Stimulated activated CD4-positive, alpha-beta T cell treated with anti-CD3 and anti-CD28 coated beads, Interleukin-2, amount 100 ng/mL, for 4 hours (primary cell): ENCODE data around the gene CHD5.

Experiments used
- DNase-seq: peaks from one replicate; pipeline ENCODE4 v3.0.0-alpha.2; 2020; ENCODE audit warnings: low read depth

The CHD5 gene

DNA sequence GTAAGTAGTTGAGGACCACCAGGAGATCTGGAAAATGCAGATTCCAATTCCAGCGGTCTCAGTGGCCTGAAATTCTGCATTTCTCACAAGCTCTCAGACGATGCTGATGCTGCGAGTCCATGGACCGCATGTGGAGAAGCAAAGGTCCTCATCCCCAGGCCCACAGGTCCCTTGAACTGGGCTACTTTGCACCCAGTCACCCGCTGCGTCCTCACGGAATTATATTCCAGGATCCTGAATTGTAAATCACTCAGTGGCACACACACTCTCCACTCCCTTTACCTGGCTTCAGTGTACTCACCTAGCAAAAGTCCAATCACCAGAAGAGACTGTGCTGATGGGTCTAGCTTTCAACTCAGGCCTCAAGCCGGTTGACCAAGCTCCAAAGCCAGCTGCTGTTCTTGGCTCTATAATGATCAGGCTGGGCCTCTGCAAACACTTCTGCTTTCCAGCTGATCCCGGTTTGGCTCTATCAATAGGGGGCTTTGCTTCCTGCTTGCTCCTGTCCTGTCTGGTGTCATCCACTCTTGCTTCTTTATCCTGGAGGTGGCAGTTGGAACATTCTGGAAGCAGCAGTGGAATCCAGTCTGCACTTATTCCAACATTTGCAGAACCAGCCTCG is 20.2 kb upstream of the CHD5 start:
- no peak for DNase-seq

DNA sequence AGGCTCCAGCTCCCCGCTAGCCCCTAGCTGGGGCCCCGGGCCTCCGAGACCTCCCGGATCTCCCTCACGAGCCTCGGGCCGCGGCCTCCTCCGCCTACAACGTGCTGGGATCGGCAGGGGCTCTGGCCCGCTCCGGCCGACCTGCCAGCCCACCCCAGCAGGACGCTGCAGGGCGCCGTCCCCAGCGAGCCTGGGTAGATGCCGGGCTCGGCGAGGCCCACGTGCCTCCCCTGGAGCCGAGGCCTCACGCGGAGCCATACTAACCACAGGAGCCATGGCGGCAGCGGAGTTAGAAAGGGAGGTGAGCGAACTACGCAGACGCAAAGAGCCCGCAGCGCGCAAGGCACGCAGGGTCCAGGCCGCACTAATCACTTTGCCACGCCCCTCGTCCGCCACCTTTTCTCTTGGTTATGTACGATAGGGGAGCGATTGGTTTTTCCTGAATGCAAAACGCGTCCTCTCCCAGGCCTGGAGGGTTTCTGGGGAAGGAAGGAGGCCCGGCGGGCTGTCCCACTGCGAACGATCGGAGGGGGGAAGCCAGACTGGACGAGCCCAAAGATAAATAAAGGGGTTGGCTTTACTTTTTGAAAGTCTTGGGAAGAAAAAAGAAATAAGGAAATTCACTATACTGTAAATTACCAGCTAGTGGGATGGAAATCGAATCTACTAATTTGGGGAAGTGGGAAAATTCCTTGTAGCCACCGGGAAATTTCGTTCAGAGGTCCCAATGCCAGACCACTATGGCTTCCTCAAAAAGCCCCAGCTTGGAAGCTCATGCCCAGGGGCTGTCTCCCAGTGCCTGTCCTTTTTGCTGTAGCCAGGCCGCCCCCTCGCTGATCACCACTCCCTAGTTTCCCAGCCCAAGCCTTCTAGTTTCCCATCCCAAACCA is 19.4 kb upstream of the CHD5 start, which contains the start of gene RPL22:
TSS of gene RPL22 (minus strand) at position 298 of the 890 bp plus-strand sequence. CDS start at position 276, 22 bp downstream.
- DNase-seq: peak; percentile 95

DNA sequence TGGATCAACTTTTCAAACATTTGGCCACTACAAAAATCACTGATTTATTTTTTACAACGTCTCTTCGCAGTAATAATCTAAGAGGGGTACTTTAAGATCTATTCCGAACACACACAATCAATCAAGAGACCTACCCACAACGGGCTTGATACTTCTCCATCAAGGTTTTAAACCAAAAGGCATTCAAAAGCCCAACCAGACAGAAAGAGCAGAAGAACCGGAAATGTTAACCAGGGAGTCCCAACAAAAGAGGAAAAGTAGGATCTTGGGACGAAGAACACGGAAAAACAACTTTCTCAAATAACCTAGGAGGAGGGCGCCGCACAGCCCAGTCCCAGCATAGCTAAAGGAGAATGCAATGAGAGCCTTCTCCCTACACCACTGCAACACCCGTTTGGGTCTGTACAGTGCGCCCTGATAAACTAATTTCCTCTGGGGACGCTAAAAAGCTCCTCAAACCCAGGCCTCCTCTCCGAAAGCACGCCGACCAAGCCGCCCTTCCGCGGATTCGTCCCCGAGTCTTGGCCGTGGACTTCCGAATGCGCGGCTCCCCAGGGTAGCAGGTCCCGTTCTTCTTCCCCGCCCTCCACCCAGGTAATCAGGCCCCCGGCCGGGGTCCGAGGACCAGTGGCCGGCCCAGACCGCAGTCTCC is 18.7 kb upstream of the CHD5 start:
- no peak for DNase-seq

DNA sequence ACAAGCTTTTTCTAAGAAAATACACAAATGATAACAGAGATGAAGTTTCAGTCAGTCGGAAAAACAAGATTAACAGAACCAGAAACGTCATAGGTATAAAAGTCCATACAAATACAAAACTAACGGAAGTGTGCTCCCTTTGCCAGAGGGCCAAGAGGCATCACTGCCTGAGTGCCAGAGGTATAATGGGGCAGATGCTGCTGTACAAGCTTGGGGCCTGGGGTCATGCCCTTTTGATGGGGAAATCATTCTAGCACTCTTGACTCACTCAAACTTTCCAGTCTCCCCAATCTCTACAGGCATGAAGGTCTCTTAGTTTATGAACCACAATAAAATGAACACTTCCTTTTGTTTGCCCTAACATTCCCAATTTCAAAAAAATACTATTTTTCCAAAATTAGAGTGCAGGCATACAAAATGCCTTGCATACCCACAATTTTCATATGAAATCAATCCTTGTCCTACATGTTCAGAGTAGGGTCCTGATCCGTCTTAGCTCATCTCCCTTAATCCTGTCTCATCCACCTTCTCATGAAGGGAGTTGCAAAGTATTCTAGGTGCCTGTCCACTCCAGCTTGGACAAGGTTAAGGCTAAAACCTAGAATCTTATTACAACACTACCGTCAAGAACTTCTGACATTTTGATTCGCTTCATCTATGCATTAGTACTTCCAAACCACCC is 17.8 kb upstream of the CHD5 start:
- no peak for DNase-seq

DNA sequence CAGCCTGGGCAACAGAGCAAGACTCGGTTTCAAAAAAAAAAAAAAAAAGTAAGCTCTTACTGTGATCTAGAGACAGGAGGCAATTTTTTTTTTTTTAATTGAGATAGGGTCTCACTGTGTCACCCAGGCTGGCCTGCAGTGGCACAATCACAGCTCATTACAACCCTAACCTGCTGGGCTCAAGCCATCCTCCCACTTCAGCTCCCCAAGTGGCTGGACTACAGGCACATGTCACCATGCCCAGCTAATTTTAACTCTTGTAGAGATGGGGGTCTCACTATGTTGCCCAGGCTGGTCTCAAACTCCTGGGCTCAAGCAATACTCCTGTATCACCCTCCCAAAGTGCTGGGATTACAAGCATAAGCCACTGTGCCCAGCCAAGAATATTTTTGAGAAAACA is 11.8 kb upstream of the CHD5 start:
- no peak for DNase-seq

DNA sequence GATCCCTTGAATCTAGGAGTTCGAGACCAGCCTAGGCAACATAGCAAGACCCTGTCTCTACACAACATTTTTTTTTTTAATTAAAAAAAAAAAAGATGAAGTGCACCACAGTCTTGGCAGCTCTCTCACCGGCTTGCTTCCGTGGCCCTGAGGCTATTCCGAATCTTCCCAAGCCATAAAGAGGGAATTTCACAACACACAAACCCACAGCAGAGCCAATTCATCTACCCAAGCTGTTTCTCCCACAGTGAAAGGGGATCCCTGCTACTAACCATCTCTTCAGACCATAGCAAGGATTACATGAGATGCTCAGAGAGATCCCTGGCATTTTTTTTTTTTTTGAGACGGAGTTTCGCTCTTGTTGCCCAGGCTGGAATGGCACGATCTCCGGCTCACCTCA is 8.3 kb upstream of the CHD5 start:
- DNase-seq: no peak

DNA sequence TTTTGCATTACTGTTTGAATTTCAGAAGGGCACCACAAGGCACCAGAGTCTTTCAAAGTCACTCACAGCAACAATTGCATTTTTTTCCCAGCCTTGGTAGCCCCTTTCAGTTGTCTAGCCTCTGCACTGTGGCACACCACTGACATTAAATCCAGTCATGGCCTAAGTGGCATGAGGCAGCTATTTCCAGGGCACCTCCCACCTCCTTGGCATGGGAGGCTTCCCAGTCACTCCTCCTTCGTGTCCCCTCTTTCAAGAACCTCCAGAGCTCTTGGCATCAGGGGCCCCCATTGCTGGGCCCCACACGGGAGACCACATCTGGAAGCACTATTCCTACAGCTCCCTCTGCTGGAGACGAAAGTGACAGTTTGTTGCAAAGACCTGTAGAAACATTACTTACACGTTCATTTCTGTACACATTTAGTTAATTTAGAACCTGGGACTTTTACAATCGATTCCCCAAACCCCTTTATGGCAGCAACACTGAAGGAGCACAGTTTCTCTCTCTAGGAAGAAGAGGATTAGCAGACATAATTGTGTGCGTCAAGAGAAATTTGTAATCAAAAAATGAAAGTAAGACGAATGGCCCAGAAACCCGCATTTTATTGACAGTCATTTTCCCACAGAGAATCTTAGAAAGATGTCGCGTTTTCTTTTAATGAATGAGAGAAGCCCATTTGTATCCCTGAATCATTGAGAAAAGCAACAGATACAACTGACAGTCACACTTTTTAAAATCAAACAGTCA is 5.7 kb upstream of the CHD5 start:
- no peak for DNase-seq

DNA sequence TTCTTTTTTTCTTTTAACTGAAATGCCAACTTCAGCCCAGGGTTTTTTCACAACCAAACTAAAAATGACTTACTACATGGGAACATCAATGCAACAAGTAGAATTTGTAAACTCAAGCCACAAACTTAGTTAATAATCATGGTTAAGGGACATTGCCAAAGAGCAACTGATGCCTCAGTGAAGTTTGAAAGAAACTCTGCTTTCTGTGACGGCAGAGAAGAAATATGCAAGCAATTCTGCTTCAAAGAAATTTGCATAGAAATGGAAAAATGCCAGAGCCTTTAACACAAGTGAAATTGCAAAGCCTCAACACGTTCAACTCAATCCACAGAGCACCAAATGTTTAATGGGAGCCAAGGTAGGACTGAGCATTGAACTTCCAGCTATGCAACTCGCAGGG is 5.0 kb upstream of the CHD5 start:
- DNase-seq: no peak

DNA sequence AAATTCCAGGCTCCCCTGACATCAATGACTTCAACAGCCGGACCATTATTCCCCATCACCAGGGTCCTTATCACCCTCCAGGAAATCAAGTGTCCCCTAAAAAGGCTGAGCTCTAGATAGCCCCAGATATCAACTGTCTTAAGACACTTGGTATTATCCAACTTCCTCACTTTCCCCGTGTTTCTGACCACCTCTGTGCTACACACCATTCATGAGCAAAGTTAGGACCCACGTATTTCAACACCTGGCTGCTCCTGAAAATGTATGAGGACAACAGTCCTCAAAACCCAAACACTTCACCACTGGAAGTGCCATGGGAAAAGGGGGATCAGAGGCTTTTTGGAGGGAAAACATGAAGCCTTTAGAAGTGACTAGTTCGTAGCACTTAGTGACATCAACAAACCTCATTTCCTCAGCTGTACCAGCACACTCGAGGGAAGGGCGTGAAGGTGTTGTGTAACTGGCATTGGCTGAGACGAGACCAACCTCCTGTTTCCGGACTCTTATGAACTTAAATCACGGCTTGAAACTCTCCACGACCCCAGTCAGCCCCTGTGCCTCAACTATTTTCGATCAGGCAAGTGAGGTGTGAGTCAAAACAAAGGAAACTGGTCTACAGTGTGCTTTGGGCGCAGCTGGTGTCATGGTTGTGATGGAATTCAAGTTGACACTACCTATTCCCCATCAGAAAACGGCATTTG is 4.1 kb upstream of the CHD5 start:
- no peak for DNase-seq

DNA sequence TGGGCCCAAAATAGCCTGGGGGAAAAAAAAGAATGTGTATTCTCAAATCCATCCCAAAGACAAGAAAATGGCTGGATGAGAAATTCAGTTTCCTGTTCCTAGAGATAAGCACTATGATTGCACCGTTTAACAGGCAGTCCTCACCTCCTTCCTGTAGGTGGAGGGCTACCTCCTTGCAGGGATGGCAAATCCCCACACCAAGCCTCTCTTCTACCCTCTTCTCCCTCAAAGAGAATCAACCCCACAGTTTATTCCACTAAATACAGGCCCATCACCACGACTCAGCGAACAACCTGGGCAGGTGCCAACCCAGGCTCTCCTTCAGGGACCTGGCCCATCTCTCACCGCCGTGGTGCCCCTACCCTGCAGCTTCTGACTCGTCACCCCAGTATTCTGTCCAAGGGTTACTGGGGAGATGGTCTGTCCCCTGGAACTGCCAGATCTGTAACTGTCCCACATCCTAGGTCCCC is 3.4 kb upstream of the CHD5 start:
- DNase-seq: no peak

DNA sequence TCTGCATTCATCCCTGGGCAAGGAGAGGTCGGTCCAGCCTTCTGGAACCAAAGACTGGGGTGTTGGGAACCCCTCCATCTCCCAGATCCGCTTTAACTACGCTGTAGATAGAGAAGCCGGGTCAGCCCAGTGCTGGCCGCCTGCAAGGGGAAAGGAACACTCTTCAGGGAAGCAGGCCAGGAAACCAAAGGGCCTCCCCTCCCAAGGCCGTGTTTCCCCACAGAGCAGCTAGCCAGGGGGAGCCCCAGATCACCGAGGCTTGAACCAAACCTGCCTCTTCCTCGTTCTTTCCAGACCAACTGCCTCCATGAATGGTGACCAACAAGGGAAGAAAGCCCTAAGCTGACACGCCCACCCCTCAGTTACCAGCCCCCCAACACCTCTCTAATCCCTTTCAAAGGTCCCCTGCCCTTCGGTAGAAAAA is 1.2 kb upstream of the CHD5 start:
- DNase-seq: no peak

DNA sequence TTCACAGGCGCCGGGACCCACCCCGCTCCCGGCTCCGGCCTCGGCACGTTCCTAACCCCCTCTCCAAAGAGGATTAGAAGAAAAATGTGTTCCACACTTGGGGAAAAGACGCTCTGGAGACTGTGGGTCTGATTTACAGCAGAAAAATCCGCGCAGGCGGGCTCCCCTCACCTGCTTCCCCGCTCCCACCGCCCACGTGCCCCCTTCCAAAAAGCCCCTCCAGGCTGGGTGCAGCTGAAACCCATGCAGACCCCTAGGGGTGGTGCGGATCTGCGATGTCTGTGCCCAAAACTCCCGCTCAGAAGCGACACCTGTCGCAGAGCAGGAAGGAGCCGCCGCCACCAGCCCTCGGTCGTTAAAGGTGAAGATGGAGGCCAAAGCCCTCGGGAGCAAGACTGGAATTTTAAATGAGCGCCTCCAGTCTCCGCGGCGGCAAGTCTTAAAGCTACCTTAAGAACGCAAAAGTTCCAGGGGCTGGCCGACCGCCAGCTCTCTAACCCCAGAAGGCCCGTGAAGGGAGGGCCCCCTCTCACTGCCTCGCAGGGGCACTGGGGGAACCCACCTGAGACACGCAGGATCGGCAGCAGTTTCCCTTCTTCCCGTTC is 688 bp upstream of the CHD5 start:
- no peak for DNase-seq

DNA sequence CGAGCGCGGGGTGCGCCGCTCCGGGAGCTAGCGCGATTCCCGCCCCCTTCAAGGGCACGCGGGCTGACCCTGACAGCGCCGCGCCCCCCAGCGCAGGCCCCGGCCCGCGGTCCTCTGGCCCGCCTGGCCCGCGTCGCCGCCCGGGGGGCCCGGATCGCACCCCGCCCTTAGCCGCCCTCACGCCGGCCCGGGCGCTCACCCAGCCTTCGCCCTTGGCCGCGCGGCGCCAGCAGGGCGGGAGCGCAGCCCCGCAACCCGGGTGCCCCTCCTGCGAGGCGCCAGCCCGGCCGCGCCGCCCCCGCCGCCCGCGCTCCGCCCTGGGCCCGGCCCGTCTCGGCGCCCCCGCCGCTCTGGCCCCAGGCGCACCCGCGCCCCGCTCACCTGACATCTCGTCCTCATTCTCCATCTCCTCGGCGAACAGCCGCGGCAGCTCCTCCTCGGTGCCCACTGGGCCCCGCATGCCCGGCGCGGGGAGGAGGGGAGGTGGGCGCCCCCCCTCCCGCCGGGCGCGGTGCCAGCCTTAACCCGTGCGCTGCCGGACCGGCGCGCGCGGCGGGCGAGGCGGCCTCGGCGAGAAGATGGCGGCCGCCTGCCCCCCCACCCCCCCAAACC is 451 bp downstream of the CHD5 start:
- DNase-seq: no peak

DNA sequence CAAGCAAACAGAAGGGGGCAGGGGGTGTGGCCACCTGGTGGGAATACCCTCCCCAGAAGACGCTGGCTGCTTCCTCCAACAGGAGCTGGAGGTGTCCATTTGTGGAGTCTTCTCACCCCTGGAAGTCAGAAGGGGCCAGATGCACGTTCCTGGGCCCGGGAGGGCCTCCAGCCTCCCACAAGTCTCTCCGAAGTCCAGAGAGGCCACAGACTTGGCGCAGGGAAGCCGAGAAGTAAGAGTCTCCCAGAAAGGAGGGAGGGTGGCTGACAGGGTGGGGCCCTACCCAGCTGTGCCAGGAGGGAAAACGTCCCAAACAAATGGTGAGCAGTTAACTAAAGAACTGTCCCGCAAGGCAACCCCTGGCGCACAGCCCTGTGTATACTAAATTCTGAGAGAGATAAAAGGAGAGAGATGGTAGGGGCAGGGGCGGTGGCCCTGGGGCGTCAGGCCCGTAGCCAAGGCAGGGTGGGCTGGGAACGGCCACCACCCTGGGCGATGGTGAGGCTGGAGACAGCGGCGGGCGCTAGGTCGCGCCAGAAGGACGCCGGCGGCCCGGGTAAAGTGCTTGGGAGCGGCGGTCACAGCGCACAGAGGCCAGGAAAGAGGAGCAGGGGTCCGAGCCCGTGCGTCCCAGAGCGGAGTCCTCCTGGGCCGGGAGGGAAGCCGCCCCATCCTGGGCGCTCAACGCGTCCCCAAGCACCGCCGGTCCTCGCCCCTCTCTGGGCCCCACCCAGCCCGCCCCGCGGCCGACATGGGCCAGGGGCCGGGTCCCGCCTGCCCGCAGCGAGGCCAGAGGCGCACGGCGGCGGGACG is 1.2 kb downstream of the CHD5 start:
- no peak for DNase-seq

DNA sequence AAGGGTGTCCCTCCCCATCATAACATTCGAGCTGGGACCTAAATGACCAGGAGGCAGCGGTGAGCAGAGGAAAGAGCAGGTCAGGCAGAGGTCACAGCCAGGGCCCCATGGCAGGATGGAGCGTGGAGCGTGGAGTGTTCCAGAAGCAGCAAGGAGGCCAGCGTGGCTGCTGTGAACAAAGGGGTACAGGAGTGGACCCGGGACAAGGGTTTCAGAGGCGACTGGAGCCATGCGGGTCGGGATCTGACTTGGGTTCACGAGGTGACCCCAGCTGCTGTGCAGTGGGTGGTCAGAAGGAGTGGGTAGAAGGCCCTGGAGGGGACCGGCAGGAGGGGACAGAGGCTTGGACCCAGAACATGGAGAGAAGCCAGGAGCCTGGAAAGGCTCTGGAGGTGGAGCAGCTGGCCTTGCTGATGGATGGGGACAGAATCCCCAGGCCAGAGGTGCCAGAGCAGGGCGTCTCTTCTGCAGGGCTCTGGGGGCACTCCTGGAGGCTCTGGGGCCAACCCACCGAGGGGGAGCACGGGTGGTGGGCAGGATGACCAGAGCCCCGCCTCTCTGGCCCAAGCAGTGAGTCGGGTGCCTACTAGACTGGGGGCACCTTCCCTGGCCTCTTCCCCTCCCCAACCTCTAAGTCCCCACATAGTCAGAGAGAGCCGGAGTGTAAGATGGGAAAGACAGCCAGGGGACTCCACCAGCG is 2.3 kb downstream of the CHD5 start:
- DNase-seq: no peak

DNA sequence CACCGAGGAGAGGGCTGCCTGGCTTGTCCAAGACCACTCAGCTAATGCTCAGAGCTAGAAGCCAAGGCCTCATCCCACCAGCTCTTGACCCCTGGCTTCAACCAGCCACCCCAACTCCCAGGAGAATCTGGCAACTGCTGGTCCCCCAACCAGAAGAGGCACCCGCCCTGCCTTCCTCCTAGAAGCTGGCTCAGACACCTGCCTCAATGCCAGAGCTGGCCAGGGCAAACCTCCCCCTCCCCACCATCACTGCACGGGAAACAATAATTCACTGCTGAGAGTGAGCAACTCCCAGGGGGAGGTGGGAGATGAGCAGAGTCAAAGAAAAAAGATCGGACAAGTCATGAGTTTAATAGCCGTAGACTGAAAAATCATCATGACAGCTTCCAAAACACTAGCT is 3.3 kb downstream of the CHD5 start:
- no peak for DNase-seq

DNA sequence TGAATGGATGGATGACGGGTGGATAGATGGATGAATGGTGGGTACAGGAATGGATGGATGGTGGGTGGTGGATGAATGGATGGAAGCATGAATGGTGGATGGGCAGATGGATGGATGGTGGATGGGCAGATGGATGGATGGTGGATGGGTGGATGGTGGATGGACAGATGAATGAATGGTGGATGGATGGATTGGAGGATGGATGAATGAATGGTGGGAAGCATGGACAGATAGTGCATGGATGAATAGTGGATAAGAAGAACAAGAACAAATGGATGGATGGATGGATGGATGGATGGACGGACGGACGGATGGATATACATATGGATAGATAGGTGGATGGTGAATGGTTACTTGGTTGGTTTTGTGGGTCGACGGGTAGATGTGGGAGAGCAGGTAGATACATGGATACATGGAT is 4.7 kb downstream of the CHD5 start:
- no peak for DNase-seq

DNA sequence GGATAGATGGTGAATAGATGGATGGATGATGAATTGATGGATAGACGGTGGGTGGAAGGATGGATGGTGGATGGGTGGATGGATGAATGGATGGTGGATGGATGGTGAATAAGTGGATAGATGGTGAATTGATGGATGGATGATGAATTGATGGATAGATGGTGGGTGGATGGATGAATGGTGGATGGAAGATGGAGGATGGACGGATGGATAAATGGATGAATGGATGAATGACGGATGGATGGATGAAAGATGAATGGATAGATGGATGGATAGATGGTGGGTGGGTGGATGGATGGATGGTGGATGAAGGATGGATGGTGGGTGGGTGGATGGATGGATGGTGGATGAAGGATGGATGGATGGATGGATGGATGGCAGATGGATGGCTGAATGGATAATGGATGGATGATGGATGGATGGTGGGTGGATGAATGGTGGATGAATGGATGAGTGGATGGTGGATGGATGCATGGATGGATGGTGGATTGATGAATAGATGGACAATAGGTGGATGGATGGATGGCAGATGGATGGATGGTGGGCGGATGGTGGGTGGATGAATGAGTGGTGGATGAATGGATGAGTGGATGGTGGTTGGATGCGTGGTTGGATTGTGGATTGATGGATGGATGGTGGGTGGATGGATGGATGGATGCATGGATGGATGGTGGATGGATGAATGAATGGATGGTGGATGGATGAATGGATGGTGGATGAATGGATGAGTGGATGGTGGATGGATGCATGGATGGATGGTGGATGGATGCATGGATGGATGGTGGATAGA is 5.3 kb downstream of the CHD5 start:
- no peak for DNase-seq
